OCI-LY1 (cell line): ENCODE results near the gene DYRK1A.
"Not testable (repeated sequence)": the region's sequence is repeated elsewhere in the genome, so short reads cannot be mapped to it uniquely, and the experiment has no call there.

ENCODE experiments used
- H2AFZ ChIP-seq: fragments of 200-600 bp; sonication (generic), shearing (Covaris generic); 2 replicates; pipeline ENCODE4 v1.6.0; 2014; ENCODE audit warnings: antibody characterized with exemption, mild to moderate bottlenecking, low read length
- H3F3A ChIP-seq: fragments of 200-600 bp; sonication (generic), shearing (Covaris generic); 2 replicates; pipeline ENCODE4 v1.6.0; 2014; ENCODE audit warnings: mild to moderate bottlenecking, antibody characterized with exemption, low read length, moderate library complexity; ENCODE audit not compliant: insufficient read depth
- H3K27ac ChIP-seq: fragments of 200-600 bp; sonication (generic); 2 replicates; pipeline ENCODE4 v1.5.1; 2014; ENCODE audit warnings: low read length, mixed run types, mild to moderate bottlenecking, low read depth; ENCODE audit not compliant: poor library complexity, severe bottlenecking
- H3K27me3 ChIP-seq: fragments of 200-600 bp; sonication (generic); 2 replicates; pipeline ENCODE4 v1.6.0; 2014; ENCODE audit warnings: antibody characterized with exemption, mild to moderate bottlenecking, low read length, moderate library complexity; ENCODE audit not compliant: insufficient read depth
- H3K36me3 ChIP-seq: fragments of 200-600 bp; sonication (generic); 2 replicates; pipeline ENCODE4 v1.6.1; 2014; ENCODE audit warnings: mild to moderate bottlenecking, antibody characterized with exemption, low read length, moderate library complexity, mixed read lengths; ENCODE audit not compliant: insufficient read depth
- H3K4me1 ChIP-seq: fragments of 200-600 bp; sonication (generic); 2 replicates; pipeline ENCODE4 v1.5.1; 2014; ENCODE audit warnings: mild to moderate bottlenecking, low read length, moderate library complexity; ENCODE audit not compliant: insufficient read depth, severe bottlenecking
- H3K4me2 ChIP-seq: fragments of 200-600 bp; sonication (generic), shearing (Covaris generic); 2 replicates; pipeline ENCODE4 v1.6.1; 2014; ENCODE audit warnings: low read length
- H3K4me3 ChIP-seq: fragments of 200-600 bp; sonication (generic); 2 replicates; pipeline ENCODE4 v1.5.1; 2014; ENCODE audit warnings: low read length, low read depth, mild to moderate bottlenecking, mixed read lengths; ENCODE audit not compliant: poor library complexity, severe bottlenecking
- H3K79me2 ChIP-seq: fragments of 200-600 bp; shearing (Covaris generic); 2 replicates; pipeline ENCODE4 v1.6.1; 2016; ENCODE audit warnings: mixed run types, low read length, mixed read lengths; ENCODE audit not compliant: insufficient read depth
- H3K9ac ChIP-seq: fragments of 200-600 bp; sonication (generic), shearing (Covaris generic); 2 replicates; pipeline ENCODE4 v1.6.1; 2014; ENCODE audit warnings: mild to moderate bottlenecking, low read length, mixed read lengths
- H3K9me2 ChIP-seq: fragments of 200-600 bp; sonication (generic), shearing (Covaris generic); 2 replicates; pipeline ENCODE4 v1.6.1; 2014; ENCODE audit warnings: low read depth, mild to moderate bottlenecking, low read length, mixed read lengths
- H3K9me3 ChIP-seq: fragments of 200-600 bp; shearing (Covaris generic); 2 replicates; pipeline ENCODE4 v1.6.1; 2014; ENCODE audit warnings: low read length, mixed read lengths
- H4K20me1 ChIP-seq: fragments of 200-600 bp; sonication (generic), shearing (Covaris generic); 2 replicates; pipeline ENCODE4 v1.6.0; 2016; ENCODE audit warnings: mild to moderate bottlenecking, low read length; ENCODE audit not compliant: insufficient read depth
- EZH2 ChIP-seq: fragments of 200-600 bp; sonication (generic), shearing (Covaris generic); IDR thresholded peaks from 2 replicates; pipeline ENCODE4 v1.8.0; 2017; ENCODE audit warnings: borderline replicate concordance, mixed run types, mild to moderate bottlenecking, antibody characterized with exemption, low read length, moderate library complexity, mixed read lengths
- TF ChIP-seq, protein P1 (sequence below): fragments of 200-600 bp; sonication (generic), shearing (Covaris generic); IDR thresholded peaks from 2 replicates; pipeline ENCODE4 v1.5.1; 2017; ENCODE audit warnings: mild to moderate bottlenecking, antibody characterized with exemption, low read length, moderate library complexity, mixed read lengths

The DYRK1A gene

GRCh38 chr21:37546949-37547614, 180.5 kb downstream of the DYRK1A start:
- Histone ChIP-seq H3K27me3 (peaks cover 4% of the 10 kb centered on the region; the same call in 1 of the 2 replicates), H3K9me3 (no peaks in the 10 kb centered on the region), H4K20me1 (no peaks in the 10 kb centered on the region), H2AFZ (no peak overlapping the region), H3K27ac (no peak overlapping the region), H3K4me2 (no peak overlapping the region), H3K4me1 (no peaks in the 10 kb centered on the region), H3K36me3 (no peaks in the 10 kb centered on the region), H3K4me3 (no peak overlapping the region), H3F3A (no peaks in the 10 kb centered on the region), H3K79me2 (no peaks in the 10 kb centered on the region), H3K9ac (no peak overlapping the region), H3K9me2 (no peaks in the 10 kb centered on the region)
- no peak for TF ChIP-seq EZH2
- TF ChIP-seq, protein P1, sequence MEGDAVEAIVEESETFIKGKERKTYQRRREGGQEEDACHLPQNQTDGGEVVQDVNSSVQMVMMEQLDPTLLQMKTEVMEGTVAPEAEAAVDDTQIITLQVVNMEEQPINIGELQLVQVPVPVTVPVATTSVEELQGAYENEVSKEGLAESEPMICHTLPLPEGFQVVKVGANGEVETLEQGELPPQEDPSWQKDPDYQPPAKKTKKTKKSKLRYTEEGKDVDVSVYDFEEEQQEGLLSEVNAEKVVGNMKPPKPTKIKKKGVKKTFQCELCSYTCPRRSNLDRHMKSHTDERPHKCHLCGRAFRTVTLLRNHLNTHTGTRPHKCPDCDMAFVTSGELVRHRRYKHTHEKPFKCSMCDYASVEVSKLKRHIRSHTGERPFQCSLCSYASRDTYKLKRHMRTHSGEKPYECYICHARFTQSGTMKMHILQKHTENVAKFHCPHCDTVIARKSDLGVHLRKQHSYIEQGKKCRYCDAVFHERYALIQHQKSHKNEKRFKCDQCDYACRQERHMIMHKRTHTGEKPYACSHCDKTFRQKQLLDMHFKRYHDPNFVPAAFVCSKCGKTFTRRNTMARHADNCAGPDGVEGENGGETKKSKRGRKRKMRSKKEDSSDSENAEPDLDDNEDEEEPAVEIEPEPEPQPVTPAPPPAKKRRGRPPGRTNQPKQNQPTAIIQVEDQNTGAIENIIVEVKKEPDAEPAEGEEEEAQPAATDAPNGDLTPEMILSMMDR, result no peak

DNA sequence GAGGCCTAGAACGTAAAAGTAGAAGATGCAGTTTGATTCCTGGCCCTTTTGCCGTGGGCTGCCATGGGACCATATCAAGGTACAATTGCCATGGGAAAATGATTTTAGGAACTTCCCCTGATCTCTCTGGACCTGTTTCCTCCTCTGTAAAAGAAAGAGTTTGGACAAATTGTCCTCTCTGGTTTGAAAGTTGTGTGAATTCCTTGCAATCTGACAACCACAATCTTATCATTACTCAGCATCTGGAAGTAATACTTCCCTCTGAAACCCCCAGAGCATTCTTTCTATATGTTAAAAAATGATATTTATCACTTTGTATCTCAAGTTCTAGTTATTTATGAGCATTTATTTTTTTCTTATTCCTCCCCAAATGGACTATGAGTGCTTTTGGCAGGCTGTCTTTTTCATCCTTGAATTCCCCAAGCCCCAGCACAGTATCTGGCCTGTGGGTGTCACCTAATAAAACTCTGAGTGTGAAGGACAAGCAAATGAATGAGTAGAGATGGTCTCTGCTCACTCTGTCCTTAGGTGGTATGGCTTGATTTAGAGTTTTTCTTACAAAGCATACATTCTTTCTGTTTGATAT, 181.1 kb downstream of the DYRK1A start:
- H3K4me3 ChIP-seq, result no peak overlapping the region
- H3K9me3 ChIP-seq, result no peaks in the 10 kb centered on the region
- H3K4me1 ChIP-seq, result no peaks in the 10 kb centered on the region
- no peak overlapping the region for H3K4me2 ChIP-seq
- H3K27ac ChIP-seq, result no peak overlapping the region
- H2AFZ ChIP-seq, result no peak overlapping the region
- H3K27me3 ChIP-seq, result peaks cover 4% of the 10 kb centered on the region; the same call in 1 of the 2 replicates
- H4K20me1 ChIP-seq, result no peaks in the 10 kb centered on the region
- H3F3A ChIP-seq, result no peaks in the 10 kb centered on the region
- H3K79me2 ChIP-seq, result no peaks in the 10 kb centered on the region
- H3K36me3 ChIP-seq, result no peaks in the 10 kb centered on the region
- no peaks in the 10 kb centered on the region for H3K9me2 ChIP-seq
- H3K9ac ChIP-seq, result no peak overlapping the region
- TF ChIP-seq, protein P1, result no peak
- TF ChIP-seq EZH2, result no peak

DNA sequence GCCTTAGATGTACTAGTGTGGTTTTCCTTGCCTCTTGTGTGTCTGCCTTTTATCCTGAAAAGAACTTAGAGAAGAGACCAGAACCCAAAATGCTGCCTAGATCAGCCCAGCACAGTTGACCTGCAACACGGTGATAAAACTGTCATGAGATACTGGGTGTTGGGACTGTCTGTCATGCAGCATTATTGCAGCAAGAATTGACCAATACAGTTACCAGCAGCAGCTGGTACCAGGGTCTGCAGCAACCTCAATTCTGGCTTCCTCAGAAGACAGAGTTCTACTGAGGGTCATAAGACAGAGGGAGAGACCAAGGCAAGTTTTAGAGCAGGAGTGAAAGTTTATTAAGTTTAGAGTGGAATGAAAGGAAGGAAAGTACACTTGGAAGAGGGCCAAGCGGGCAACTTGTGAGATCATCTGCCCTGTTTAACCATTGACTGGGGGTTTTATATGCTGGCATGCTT, 182.0 kb downstream of the DYRK1A start:
- Histone ChIP-seq H3K4me2 (no peak overlapping the region), H3K9me3 (no peaks in the 10 kb centered on the region), H2AFZ (no peak overlapping the region), H3K27ac (no peak overlapping the region), H3K9ac (no peak overlapping the region), H3F3A (no peaks in the 10 kb centered on the region), H3K79me2 (no peaks in the 10 kb centered on the region), H3K4me3 (no peak overlapping the region), H3K27me3 (peaks cover 4% of the 10 kb centered on the region; the same call in 1 of the 2 replicates), H3K9me2 (no peaks in the 10 kb centered on the region), H3K36me3 (no peaks in the 10 kb centered on the region), H3K4me1 (no peaks in the 10 kb centered on the region), H4K20me1 (no peaks in the 10 kb centered on the region)
- TF ChIP-seq, protein P1, result no peak
- no peak for TF ChIP-seq EZH2

GRCh38 chr21:37549730-37550129, 183.2 kb downstream of the DYRK1A start:
- H4K20me1 ChIP-seq, H3K4me1 ChIP-seq, H3F3A ChIP-seq, H3K9me3 ChIP-seq, H3K4me2 ChIP-seq, H3K79me2 ChIP-seq, H2AFZ ChIP-seq, H3K27me3 ChIP-seq, H3K36me3 ChIP-seq, H3K27ac ChIP-seq, H3K4me3 ChIP-seq, H3K9ac ChIP-seq, H3K9me2 ChIP-seq: not testable (repeated sequence)
